Lung (tissue), 12 donors: Measurements from ENCODE around the gene ZNF750. TPM values are rescaled to one million over a fixed set of nuclear protein-coding genes. Genes with fewer than 3 reads are reported as not detected.

Experiments
- ATAC-seq: fragments of 200-7000 bp; cut with Tn5 transposase; one replicate; pipeline ENCODE4 v1.9.1; 2020; ENCODE audit warnings: moderate number of reproducible peaks; ENCODE audit not compliant: insufficient read depth, low FRiP score
- DNase-seq, 3 donors: peaks; one replicate each; pipeline ENCODE4 v3.0.0-alpha.2; 2013 to 2017
- H3K27ac ChIP-seq, 2 donors: one replicate each; pipeline ENCODE4 v1.5.1; 2013; ENCODE audit warnings: mild to moderate bottlenecking in 2 of 2, moderate library complexity in 2 of 2, control low read depth in 1 of 2, inconsistent platforms in 1 of 2, low read depth in 1 of 2, low read length in 1 of 2
- H3K27me3 ChIP-seq, 3 donors: one replicate each; pipeline ENCODE4 v1.5.1; 2013; ENCODE audit warnings: low read length in 2 of 3; ENCODE audit not compliant: control insufficient read depth in 3 of 3, insufficient read depth in 3 of 3
- H3K36me3 ChIP-seq, 4 donors: one replicate each; pipeline ENCODE4 v1.5.1; 2013; ENCODE audit warnings: low read length in 4 of 4, mild to moderate bottlenecking in 1 of 4, moderate library complexity in 1 of 4; ENCODE audit not compliant: control insufficient read depth in 4 of 4, insufficient read depth in 4 of 4
- H3K4me1 ChIP-seq, 5 donors: one replicate each; pipeline ENCODE4 v1.5.1; 2013; ENCODE audit warnings: low read length in 5 of 5, mild to moderate bottlenecking in 2 of 5, moderate library complexity in 1 of 5; ENCODE audit not compliant: control insufficient read depth in 5 of 5, insufficient read depth in 5 of 5
- H3K4me3 ChIP-seq: one replicate; pipeline ENCODE4 v1.5.1; 2013; ENCODE audit warnings: mild to moderate bottlenecking, control low read depth, moderate library complexity
- H3K9ac ChIP-seq, 2 donors: one replicate each; pipeline ENCODE4 v1.5.1; 2013; ENCODE audit warnings: low read length in 2 of 2, control low read depth in 1 of 2; ENCODE audit not compliant: insufficient read depth in 1 of 2
- H3K9me3 ChIP-seq, 4 donors: one replicate each; pipeline ENCODE4 v1.5.1; 2013; ENCODE audit warnings: low read length in 3 of 4, mild to moderate bottlenecking in 1 of 4, moderate library complexity in 1 of 4; ENCODE audit not compliant: control insufficient read depth in 4 of 4, insufficient read depth in 3 of 4
- WGBS, 2 donors: extraction: QIAGEN DNeasy Blood & Tissue Kit; methylation state at CpG; one replicate each; pipeline ENCODE4 v1.1.7; 2013; 5-methylcytosine and 5-hydroxymethylcytosine counted together
- polyA plus RNA-seq, 2 donors: library from polyadenylated mRNA; stranded (reverse); fragments of 200-250 nt; gene quantifications; one replicate each; pipeline ENCODE4 v1.2.1, GENCODE V29; 2013
- total RNA-seq, 2 donors: library from RNA; depleted of rRNA in 1 of 2; stranded (reverse); fragments of >200 nt in 1 of 2; gene quantifications; one replicate each; pipeline ENCODE4 v1.2.1, GENCODE V29; 2014 to 2021
- TF ChIP-seq, protein P1 (sequence below): IDR thresholded peaks from 2 replicates; pipeline ENCODE4 v1.5.1; 2012; ENCODE audit warnings: mild to moderate bottlenecking; ENCODE audit errors: control extremely low read depth, extremely low read depth
- donor health status: control.
- donor health status: control.
- donor health status: Bipolar disorder and iron deficiency.
- donor health status: healthy.
- donor health status: DM: yes; HTN: yes; CAD: no.

The ZNF750 gene
- total and polyA plus RNA-seq, 4 donors = 1.3 to 4.4 (median 1.9) TPM

DNA sequence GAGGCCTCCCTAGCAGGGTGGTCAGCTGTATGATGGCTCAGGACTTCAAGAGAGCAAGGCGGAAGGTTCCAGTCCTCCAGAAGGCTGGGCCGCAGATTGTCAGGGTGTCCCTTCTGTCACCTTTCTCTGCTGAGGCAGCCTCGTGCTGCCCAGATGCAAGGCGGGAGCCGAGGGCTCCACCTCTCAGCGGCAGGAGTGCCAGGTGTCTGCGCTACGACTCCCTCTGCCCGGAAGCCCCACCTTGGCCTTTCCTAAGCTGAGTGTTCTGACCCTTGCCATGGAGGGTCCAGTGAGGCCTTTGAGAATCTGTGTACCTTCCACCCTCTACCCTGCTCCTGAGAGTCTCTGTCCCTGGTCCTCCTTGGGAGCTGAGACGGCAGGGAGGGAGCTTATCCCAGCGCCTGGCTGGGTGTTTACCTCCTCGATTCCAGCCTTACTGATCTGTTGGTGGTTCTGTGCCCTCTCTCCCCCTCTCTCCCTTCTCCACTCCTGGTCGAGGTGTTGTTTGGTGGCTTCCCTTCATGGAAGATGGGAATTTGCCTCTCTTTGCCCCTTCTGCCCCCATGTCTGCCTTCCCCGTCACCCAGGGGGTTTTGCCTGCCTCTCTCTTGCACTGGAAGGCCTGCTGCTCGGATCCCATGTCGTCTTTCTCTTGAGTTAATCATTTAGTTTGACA, 2.2 kb upstream of the ZNF750 start:
- 88 to 89% methylated on average over 16 of the region's 16 CpGs for WGBS, 2 donors
- ATAC-seq (no peak), DNase-seq (no peak)
- H3K4me1 ChIP-seq = peaks cover 0 to 26% (median 10%) of the 10 kb centered on the region in 5 donors
- H3K4me3 ChIP-seq = no peak overlapping the region
- H3K9me3 ChIP-seq = no peaks in the 10 kb centered on the region
- peaks cover 0 to 6% (median 0%) of the 10 kb centered on the region in 4 donors for H3K36me3 ChIP-seq
- no peak overlapping the region for H3K9ac ChIP-seq
- TF ChIP-seq, protein P1, sequence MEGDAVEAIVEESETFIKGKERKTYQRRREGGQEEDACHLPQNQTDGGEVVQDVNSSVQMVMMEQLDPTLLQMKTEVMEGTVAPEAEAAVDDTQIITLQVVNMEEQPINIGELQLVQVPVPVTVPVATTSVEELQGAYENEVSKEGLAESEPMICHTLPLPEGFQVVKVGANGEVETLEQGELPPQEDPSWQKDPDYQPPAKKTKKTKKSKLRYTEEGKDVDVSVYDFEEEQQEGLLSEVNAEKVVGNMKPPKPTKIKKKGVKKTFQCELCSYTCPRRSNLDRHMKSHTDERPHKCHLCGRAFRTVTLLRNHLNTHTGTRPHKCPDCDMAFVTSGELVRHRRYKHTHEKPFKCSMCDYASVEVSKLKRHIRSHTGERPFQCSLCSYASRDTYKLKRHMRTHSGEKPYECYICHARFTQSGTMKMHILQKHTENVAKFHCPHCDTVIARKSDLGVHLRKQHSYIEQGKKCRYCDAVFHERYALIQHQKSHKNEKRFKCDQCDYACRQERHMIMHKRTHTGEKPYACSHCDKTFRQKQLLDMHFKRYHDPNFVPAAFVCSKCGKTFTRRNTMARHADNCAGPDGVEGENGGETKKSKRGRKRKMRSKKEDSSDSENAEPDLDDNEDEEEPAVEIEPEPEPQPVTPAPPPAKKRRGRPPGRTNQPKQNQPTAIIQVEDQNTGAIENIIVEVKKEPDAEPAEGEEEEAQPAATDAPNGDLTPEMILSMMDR = no peak
- H3K27ac ChIP-seq = no peak overlapping the region
- no peaks in the 10 kb centered on the region for H3K27me3 ChIP-seq

DNA sequence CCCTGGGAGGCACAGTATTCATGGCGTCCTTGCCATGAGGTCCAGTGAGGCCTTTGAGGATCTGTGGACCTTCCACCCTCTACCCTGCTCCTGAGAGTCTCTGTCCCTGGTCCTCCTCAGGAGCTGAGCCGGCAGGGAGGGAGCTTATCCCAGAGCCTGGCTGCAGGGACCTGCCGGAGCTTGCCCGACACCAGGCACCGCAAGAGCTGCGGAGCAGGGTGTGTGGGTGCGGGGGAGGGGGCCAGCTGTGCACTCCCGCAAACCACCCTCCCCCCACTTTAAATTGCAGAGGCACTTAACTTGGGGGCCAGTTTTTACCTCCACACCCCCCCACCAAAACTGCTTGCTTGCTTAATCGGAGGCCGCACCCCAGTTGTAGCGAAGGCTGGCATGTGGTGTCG, 609 bp upstream of the ZNF750 start:
- Histone ChIP-seq H3K27me3 (no peaks in the 10 kb centered on the region), H3K36me3 (peaks cover 0 to 3% (median 0%) of the 10 kb centered on the region in 4 donors), H3K9ac (no peak overlapping the region), H3K9me3 (no peaks in the 10 kb centered on the region), H3K4me3 (no peak overlapping the region), H3K27ac (no peak overlapping the region), H3K4me1 (peaks cover 0 to 27% (median 10%) of the 10 kb centered on the region in 5 donors)
- TF ChIP-seq, protein P1 = no peak
- no peak for ATAC-seq
- WGBS, 2 donors = 90 to 94% methylated on average over 12 of the region's 12 CpGs
- DNase-seq = no peak

GRCh38 chr17:82838386-82839063, 1.3 kb downstream of the ZNF750 start:
- Histone ChIP-seq H3K4me1 (peaks cover 0 to 27% (median 9%) of the 10 kb centered on the region in 5 donors), H3K9ac (peak overlapping the region in 1 of 2 donors; percentile 6), H3K4me3 (no peak overlapping the region), H3K9me3 (no peaks in the 10 kb centered on the region), H3K27me3 (no peaks in the 10 kb centered on the region), H3K27ac (peak overlapping the region in 1 of 2 donors; percentile 59), H3K36me3 (peaks cover 0 to 3% (median 0%) of the 10 kb centered on the region in 4 donors)
- peak; percentile 75 to 89 (median 84) for DNase-seq
- TF ChIP-seq, protein P1 = no peak
- peak; percentile 29 for ATAC-seq
- WGBS, 2 donors = 55 to 56% methylated on average over 17 of the region's 17 CpGs
